Activated CD4-positive, alpha-beta T cell treated with anti-CD3 and anti-CD28 coated beads, Interleukin-2, amount 50 U/mL, for 24 hours (primary cell): Measurements from ENCODE around the gene OR2AJ1.

Experiments
- DNase-seq, 2 donors: peaks; one replicate each; pipeline ENCODE4 v3.0.0-alpha.2; 2020; ENCODE audit warnings: low read depth in 1 of 2, low spot score in 1 of 2

Gene OR2AJ1

GRCh38 chr1:247953408-247953807, 28.7 kb downstream of the OR2AJ1 start:
- DNase-seq = no peak

DNA sequence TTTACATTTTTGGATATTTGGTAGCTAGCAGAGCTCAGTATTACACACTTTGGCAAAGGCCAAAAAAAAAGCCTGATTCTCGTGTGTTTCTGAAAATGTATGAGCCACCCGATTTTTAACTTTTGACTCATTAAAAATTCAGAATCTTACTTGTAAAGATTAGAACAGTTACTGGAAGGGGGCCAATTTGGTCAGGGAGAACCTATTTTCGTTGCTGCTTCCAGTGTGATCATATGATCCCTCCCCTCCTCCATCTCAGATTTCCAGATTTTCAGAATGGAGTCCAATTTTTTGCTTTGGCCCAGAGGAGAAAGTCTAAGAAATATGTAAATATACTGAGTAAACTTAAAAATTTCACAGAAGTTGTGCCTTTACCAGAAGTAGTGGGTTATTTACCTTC, 37.1 kb downstream of the OR2AJ1 start:
- no peak for DNase-seq

GRCh38 chr1:247962911-247963588, 38.4 kb downstream of the OR2AJ1 start:
- DNase-seq = no peak

DNA sequence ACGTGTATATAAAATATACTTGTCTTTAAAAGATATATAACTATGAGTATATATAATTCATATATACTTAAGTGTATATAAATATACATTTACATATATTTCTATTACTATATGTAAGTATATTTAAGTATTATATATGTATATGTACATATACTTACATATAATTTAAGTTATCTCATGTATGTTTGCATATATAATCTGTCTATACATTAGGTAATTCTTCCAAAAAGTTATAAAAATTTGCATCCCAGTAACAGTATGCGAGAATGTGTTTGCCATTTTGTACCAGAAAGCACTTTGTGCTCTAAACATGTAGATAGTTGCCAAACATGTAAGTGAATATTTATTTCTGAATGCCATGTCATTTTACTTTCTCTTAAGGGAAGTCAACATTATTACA, 40.2 kb downstream of the OR2AJ1 start, which contains the start of gene OR2AK2:
TSS of gene OR2AK2 (plus strand) at position 301 of the 400 bp plus-strand sequence. CDS start 144 bp downstream, outside the sequence.
- DNase-seq = no peak

GRCh38 chr1:247966532-247967204, 42.0 kb downstream of the OR2AJ1 start:
- DNase-seq = no peak
